IMR-90 (cell line): ENCODE data around the gene MSI1. TPM values are rescaled to one million over a fixed set of nuclear protein-coding genes. Genes with fewer than 3 reads are reported as not detected.
"Not testable (repeated sequence)": the region's sequence is repeated elsewhere in the genome, so short reads cannot be mapped to it uniquely, and the experiment has no call there.

Experiments
- ATAC-seq: fragments of 200-7000 bp; cut with Tn5 transposase; 2 replicates; pipeline ENCODE4 v1.9.1; 2020; ENCODE audit warnings: low read depth, mild to moderate bottlenecking, moderate library complexity
- BruUV-seq: library from RNA; stranded (reverse); fragments of 400-500 nt; replicated peaks from 2 replicates; lab custom pipeline; 2021; lab: Mats Ljungman, UMichigan
- CTCF ChIA-PET: fragments of 300-600 bp; formaldehyde crosslinking; extraction: SDS; loops from one replicate; lab custom pipeline; 2021; ENCODE audit warnings: antibody characterized with exemption; lab: Yijun Ruan, JAX
- POLR2A ChIA-PET: fragments of 300-600 bp; sonication (Branson Sonifier 250); formaldehyde crosslinking; loops from one replicate; lab custom pipeline; 2022; ENCODE audit warnings: antibody characterized with exemption; ENCODE audit not compliant: unreplicated experiment; lab: Charles Lee
- DNase-seq: peaks from one replicate; pipeline ENCODE4 v3.0.0; 2013
- H2AFZ ChIP-seq: replicated peaks from 2 replicates; pipeline ENCODE3; 2013; ENCODE audit warnings: low read length, mild to moderate bottlenecking; ENCODE audit not compliant: poor library complexity
- H2AK5ac ChIP-seq: 2 replicates; pipeline ENCODE4 v1.6.1; 2013; ENCODE audit warnings: low read depth, low read length, inconsistent platforms
- H2AK9ac ChIP-seq: replicated peaks from 2 replicates; pipeline ENCODE3; 2013; ENCODE audit warnings: mild to moderate bottlenecking, low read depth, low read length, moderate library complexity; ENCODE audit not compliant: poor library complexity
- H2BK120ac ChIP-seq: 2 replicates; pipeline ENCODE4 v1.6.1; 2013; ENCODE audit warnings: low read depth, low read length, inconsistent platforms
- H2BK15ac ChIP-seq: 3 replicates; pipeline ENCODE4 v1.6.1; 2013; ENCODE audit warnings: low read depth, low read length, inconsistent platforms
- H2BK20ac ChIP-seq: 2 replicates; pipeline ENCODE4 v1.6.1; 2013; ENCODE audit warnings: low read depth, mild to moderate bottlenecking, inconsistent platforms, low read length, moderate library complexity
- H2BK5ac ChIP-seq: 2 replicates; pipeline ENCODE4 v1.6.1; 2013; ENCODE audit warnings: mild to moderate bottlenecking, low read depth, low read length, inconsistent platforms; ENCODE audit not compliant: poor library complexity, severe bottlenecking
- H3K14ac ChIP-seq: replicated peaks from 2 replicates; pipeline ENCODE4 v1.6.1; 2013; ENCODE audit warnings: low read depth, low read length, inconsistent platforms
- H3K18ac ChIP-seq: 2 replicates; pipeline ENCODE4 v1.6.1; 2013; ENCODE audit warnings: low read depth, low read length, control low read depth
- H3K23ac ChIP-seq: 2 replicates; pipeline ENCODE4 v1.6.1; 2013; ENCODE audit warnings: low read depth, low read length, inconsistent platforms
- H3K27ac ChIP-seq: 2 replicates; pipeline ENCODE4 v1.5.1; 2013; ENCODE audit warnings: mild to moderate bottlenecking, control low read depth, low read length; ENCODE audit not compliant: insufficient read depth
- H3K27me3 ChIP-seq: 2 replicates; pipeline ENCODE4 v1.6.1; 2013; ENCODE audit warnings: low read length; ENCODE audit not compliant: control insufficient read depth, insufficient read depth
- H3K36me3 ChIP-seq: 2 replicates; pipeline ENCODE4 v1.6.1; 2013; ENCODE audit warnings: low read length, mixed read lengths; ENCODE audit not compliant: control insufficient read depth, insufficient read depth
- H3K4ac ChIP-seq: 2 replicates; pipeline ENCODE4 v1.6.1; 2013; ENCODE audit warnings: low read depth, low read length, inconsistent platforms
- H3K4me1 ChIP-seq: 2 replicates; pipeline ENCODE4 v1.6.1; 2013; ENCODE audit warnings: low read length, mixed read lengths; ENCODE audit not compliant: control insufficient read depth, insufficient read depth
- H3K4me2 ChIP-seq: 2 replicates; pipeline ENCODE4 v1.6.1; 2013; ENCODE audit warnings: low read depth, mild to moderate bottlenecking, control low read depth, low read length, moderate library complexity
- H3K4me3 ChIP-seq: 2 replicates; pipeline ENCODE4 v1.5.1; 2013; ENCODE audit warnings: low read depth, mild to moderate bottlenecking, control low read depth, low read length, moderate library complexity; ENCODE audit not compliant: insufficient read depth
- H3K56ac ChIP-seq: 2 replicates; pipeline ENCODE4 v1.6.1; 2013; ENCODE audit warnings: low read length, inconsistent platforms; ENCODE audit not compliant: insufficient read depth; ENCODE audit errors: extremely low read depth
- H3K79me1 ChIP-seq, 2 experiments: 2 replicates each; pipeline ENCODE4 v1.6.1; 2013; ENCODE audit warnings: low read length in 2 of 2, inconsistent platforms in 1 of 2, low read depth in 1 of 2
- H3K9ac ChIP-seq: 2 replicates; pipeline ENCODE4 v1.6.1; 2013; ENCODE audit warnings: low read depth, low read length, control low read depth
- H3K9me1 ChIP-seq: 2 replicates; pipeline ENCODE4 v1.6.1; 2013; ENCODE audit warnings: low read length, inconsistent platforms; ENCODE audit not compliant: insufficient read depth
- H3K9me3 ChIP-seq: 2 replicates; pipeline ENCODE4 v1.6.1; 2013; ENCODE audit warnings: low read length; ENCODE audit not compliant: control insufficient read depth, insufficient read depth
- H4K20me1 ChIP-seq: 2 replicates; pipeline ENCODE4 v1.6.1; 2013; ENCODE audit warnings: low read length, inconsistent platforms; ENCODE audit not compliant: insufficient read depth
- H4K5ac ChIP-seq: 2 replicates; pipeline ENCODE4 v1.6.1; 2013; ENCODE audit warnings: mild to moderate bottlenecking, low read depth, low read length, control low read depth
- H4K8ac ChIP-seq, 2 experiments: 2 replicates each; pipeline ENCODE4 v1.6.1; 2013; ENCODE audit warnings: low read depth in 2 of 2, low read length in 2 of 2, control low read depth in 1 of 2, inconsistent platforms in 1 of 2
- H4K91ac ChIP-seq: 2 replicates; pipeline ENCODE4 v1.6.1; 2013; ENCODE audit warnings: low read depth, low read length, inconsistent platforms; ENCODE audit not compliant: insufficient read depth
- WGBS, 2 experiments: methylation state at CpG; one replicate each; pipeline versions ENCODE4 v1.1.5 to v1.1.7; 2013; ENCODE audit warnings: missing lambda C conversion rate in 2 of 2; ENCODE audit not compliant: insufficient read length in 1 of 2; ENCODE audit errors: extremely low coverage in 2 of 2; 5-methylcytosine and 5-hydroxymethylcytosine counted together
- dilution Hi-C: fragments of 300-500 bp; cut with HindIII; formaldehyde crosslinking; loops from one replicate; pipeline ENCODE4 v1.14.3; 2018; ENCODE audit warnings: low sequenced_read_pairs; ENCODE audit not compliant: unreplicated experiment
- in situ Hi-C: fragments of 300-500 bp; cut with MboI; formaldehyde crosslinking; loops from 3 replicates; pipeline ENCODE4 v1.14.3; 2019; ENCODE audit warnings: low sequenced_read_pairs, inconsistent platforms, mixed read lengths
- intact Hi-C: fragments of 100-400 bp; cut with micrococcal nuclease; formaldehyde crosslinking; loops from 2 replicates; pipeline ENCODE4 v1.10.0; 2022
- polyA plus RNA-seq, 3 experiments: library from polyadenylated mRNA; depleted of rRNA; stranded (reverse); fragments of >200 nt; gene quantifications; 2 replicates each; pipeline ENCODE4 v1.2.3, GENCODE V29; 2012; ENCODE audit warnings: low replicate concordance in 1 of 3
- total RNA-seq: library from RNA; depleted of rRNA; stranded (reverse); fragments of >200 nt; gene quantifications from 2 replicates; pipeline ENCODE4 v1.2.3, GENCODE V29; 2012

MSI1 gene
- total and polyA plus RNA-seq, 2 of the 4 experiments (the other 2 are of a cell fraction), result not detected

DNA sequence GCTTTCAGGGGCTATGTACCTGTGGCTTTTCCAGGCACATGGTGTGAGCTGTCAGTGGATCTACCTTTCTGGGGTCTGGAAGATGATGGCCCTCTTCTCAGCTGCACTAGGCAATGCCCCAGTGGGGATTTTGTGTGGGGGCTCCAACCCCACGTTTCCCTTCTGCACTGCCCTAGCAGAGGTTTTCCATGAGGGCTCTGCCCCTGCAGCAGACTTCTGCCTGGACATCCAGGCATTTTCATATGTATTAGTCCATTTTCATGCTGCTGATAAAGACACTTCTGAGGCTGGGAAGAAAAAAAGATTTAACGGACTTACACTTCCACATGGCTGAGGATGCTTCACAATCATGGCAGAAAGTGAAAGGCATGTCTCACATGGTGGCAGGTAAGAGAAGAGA is 32.6 kb downstream of the MSI1 start:
- no CpG with 5 or more reads among the region's 2 CpGs for WGBS, 2 experiments
- H3K36me3 ChIP-seq, ATAC-seq, H4K20me1 ChIP-seq, H3K27ac ChIP-seq, H3K56ac ChIP-seq, H3K14ac ChIP-seq, H4K5ac ChIP-seq, POLR2A ChIA-PET, H4K91ac ChIP-seq, H2BK20ac ChIP-seq, dilution Hi-C loops, H3K9ac ChIP-seq, H3K9me1 ChIP-seq, H3K4me1 ChIP-seq, BruUV-seq, H3K79me1 ChIP-seq, H3K18ac ChIP-seq, H3K4me2 ChIP-seq, H2AK5ac ChIP-seq, H2BK15ac ChIP-seq, H3K4ac ChIP-seq, H2BK5ac ChIP-seq, DNase-seq, H3K23ac ChIP-seq, H3K4me3 ChIP-seq, H4K8ac ChIP-seq, intact Hi-C loops, H2BK120ac ChIP-seq, H2AFZ ChIP-seq, H2AK9ac ChIP-seq, CTCF ChIA-PET, H3K9me3 ChIP-seq: not testable (repeated sequence)
- peaks cover 17% of the 10 kb centered on the region for H3K27me3 ChIP-seq
- in situ Hi-C loops, result loop anchor here (25.0 kb wide), 1 partner anchor 101 kb away; the partner anchor contains the start of genes COX6A1, GATC and TRIAP1
